ENCODE results near the gene UBE3C.

DNA sequence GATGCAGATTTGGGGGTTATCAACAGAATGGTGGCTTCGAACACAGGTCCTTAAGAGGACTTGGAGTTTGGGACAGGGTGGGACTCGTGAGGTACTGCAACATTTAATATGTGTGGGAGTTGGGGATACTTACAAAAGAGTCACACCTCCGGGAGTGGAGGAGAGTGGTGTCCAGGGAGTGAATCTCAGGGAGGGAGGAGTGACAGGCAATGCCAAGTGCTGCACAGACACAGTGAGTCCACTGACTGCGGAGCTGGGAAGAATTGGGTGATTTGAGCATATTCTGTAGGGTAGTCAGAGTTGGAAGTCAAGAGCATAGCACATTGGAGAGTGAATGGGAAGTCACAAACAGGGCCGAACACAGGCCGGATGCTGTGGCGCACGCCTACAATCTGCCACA is 5.1 kb downstream of the UBE3C start:
- TF ChIP-seq NONO (IDR thresholded peaks at IDR 0.05; ENCODE audit: low read depth in 2 of 2, low read length in 1 of 2) (no peak), RAD21 (CRISPR knock-in tag; conservative IDR thresholded peaks at IDR 0.05 in 1 of 2, IDR thresholded peaks at IDR 0.05 in 1 of 2) (no peak), POLR2A (conservative IDR thresholded peaks at IDR 0.05) (0 out of 2 replicates have a peak, but pooled peaks have one; percentile 33), NR1H2 (CRISPR knock-in tag; IDR thresholded peaks at IDR 0.05) (no peak), MAFK (IDR thresholded peaks at IDR 0.05; ENCODE audit: low read length) (no peak), JUND (IDR thresholded peaks at IDR 0.05; ENCODE audit: borderline replicate concordance, low read depth, low read length) (no peak), JUND (tag; IDR thresholded peaks at IDR 0.05; ENCODE audit: borderline replicate concordance, low read depth, low read length) (no peak)
- TF ChIP-seq, protein P1, sequence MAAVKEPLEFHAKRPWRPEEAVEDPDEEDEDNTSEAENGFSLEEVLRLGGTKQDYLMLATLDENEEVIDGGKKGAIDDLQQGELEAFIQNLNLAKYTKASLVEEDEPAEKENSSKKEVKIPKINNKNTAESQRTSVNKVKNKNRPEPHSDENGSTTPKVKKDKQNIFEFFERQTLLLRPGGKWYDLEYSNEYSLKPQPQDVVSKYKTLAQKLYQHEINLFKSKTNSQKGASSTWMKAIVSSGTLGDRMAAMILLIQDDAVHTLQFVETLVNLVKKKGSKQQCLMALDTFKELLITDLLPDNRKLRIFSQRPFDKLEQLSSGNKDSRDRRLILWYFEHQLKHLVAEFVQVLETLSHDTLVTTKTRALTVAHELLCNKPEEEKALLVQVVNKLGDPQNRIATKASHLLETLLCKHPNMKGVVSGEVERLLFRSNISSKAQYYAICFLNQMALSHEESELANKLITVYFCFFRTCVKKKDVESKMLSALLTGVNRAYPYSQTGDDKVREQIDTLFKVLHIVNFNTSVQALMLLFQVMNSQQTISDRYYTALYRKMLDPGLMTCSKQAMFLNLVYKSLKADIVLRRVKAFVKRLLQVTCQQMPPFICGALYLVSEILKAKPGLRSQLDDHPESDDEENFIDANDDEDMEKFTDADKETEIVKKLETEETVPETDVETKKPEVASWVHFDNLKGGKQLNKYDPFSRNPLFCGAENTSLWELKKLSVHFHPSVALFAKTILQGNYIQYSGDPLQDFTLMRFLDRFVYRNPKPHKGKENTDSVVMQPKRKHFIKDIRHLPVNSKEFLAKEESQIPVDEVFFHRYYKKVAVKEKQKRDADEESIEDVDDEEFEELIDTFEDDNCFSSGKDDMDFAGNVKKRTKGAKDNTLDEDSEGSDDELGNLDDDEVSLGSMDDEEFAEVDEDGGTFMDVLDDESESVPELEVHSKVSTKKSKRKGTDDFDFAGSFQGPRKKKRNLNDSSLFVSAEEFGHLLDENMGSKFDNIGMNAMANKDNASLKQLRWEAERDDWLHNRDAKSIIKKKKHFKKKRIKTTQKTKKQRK (IDR thresholded peaks at IDR 0.05; ENCODE audit: borderline replicate concordance, low read depth, low read length), result no peak
- TF ChIP-seq, protein P2, sequence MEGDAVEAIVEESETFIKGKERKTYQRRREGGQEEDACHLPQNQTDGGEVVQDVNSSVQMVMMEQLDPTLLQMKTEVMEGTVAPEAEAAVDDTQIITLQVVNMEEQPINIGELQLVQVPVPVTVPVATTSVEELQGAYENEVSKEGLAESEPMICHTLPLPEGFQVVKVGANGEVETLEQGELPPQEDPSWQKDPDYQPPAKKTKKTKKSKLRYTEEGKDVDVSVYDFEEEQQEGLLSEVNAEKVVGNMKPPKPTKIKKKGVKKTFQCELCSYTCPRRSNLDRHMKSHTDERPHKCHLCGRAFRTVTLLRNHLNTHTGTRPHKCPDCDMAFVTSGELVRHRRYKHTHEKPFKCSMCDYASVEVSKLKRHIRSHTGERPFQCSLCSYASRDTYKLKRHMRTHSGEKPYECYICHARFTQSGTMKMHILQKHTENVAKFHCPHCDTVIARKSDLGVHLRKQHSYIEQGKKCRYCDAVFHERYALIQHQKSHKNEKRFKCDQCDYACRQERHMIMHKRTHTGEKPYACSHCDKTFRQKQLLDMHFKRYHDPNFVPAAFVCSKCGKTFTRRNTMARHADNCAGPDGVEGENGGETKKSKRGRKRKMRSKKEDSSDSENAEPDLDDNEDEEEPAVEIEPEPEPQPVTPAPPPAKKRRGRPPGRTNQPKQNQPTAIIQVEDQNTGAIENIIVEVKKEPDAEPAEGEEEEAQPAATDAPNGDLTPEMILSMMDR (IDR thresholded peaks at IDR 0.05 in 2 of 3, conservative IDR thresholded peaks at IDR 0.05 in 1 of 3; ENCODE audit: insufficient read depth in 2 of 3, low read depth in 1 of 3, low read length in 3 of 3), result no peak

All from K562 (cell line).